T-helper 2 cell (primary cell): ENCODE results near the gene PCDHB6.
"Not testable (repeated sequence)": the region's sequence is repeated elsewhere in the genome, so short reads cannot be mapped to it uniquely, and the experiment has no call there.

ENCODE experiments used
- DNase-seq, 5 experiments: peaks; one replicate each; pipeline versions ENCODE4 v3.0.0 to v3.0.0-alpha.2; 2012 to 2022

Gene PCDHB6

GRCh38 chr5:141172381-141173204 lies 22.7 kb downstream of the PCDHB6 start, which contains the start of gene PCDHB7:
TSS of gene PCDHB7 (plus strand) at chr5:141172644. CDS start at chr5:141172836, 192 bp downstream.
- DNase-seq, result peak in 1 of 5 experiments; percentile 3

- not testable (repeated sequence) for DNase-seq
These were observed 24.6 kb downstream of the PCDHB6 start for GRCh38 chr5:141174291-141175104.

- DNase-seq, result no peak
These were observed 26.1 kb downstream of the PCDHB6 start for GRCh38 chr5:141175933-141176332.

GRCh38 chr5:141177577-141178191 lies 27.8 kb downstream of the PCDHB6 start, which contains the start of gene PCDHB8:
TSS of gene PCDHB8 (plus strand) at chr5:141177790. CDS start at chr5:141178035, 245 bp downstream.
- DNase-seq, result not testable (repeated sequence)

- not testable (repeated sequence) for DNase-seq
These were observed 29.5 kb downstream of the PCDHB6 start for GRCh38 chr5:141179371-141179770.

GRCh38 chr5:141179876-141180275 lies 30.0 kb downstream of the PCDHB6 start:
- DNase-seq, result not testable (repeated sequence)

- no peak for DNase-seq
These were observed 30.5 kb downstream of the PCDHB6 start for GRCh38 chr5:141180313-141180712.

GRCh38 chr5:141182248-141182647 lies 32.4 kb downstream of the PCDHB6 start, which contains the start of gene PCDHB16:
TSS of gene PCDHB16 (plus strand) at chr5:141182387. CDS start at chr5:141182560, 173 bp downstream.
- DNase-seq, result no peak

- DNase-seq, result not testable (repeated sequence)
These were observed 34.4 kb downstream of the PCDHB6 start for GRCh38 chr5:141184117-141184855.

GRCh38 chr5:141186897-141187512 lies 37.1 kb downstream of the PCDHB6 start, which contains the start of gene PCDHB9:
TSS of gene PCDHB9 (plus strand) at chr5:141187161. CDS start at chr5:141187319, 158 bp downstream.
- peak in 3 of 5 experiments; percentile 10 to 26 (median 10) for DNase-seq

GRCh38 chr5:141188682-141189081 lies 38.8 kb downstream of the PCDHB6 start:
- DNase-seq, result not testable (repeated sequence)

- DNase-seq, result not testable (repeated sequence)
These were observed 39.3 kb downstream of the PCDHB6 start for GRCh38 chr5:141189131-141189530.

GRCh38 chr5:141192110-141192725 lies 42.4 kb downstream of the PCDHB6 start, which contains the start of gene PCDHB10:
TSS of gene PCDHB10 (plus strand) at chr5:141192353. CDS start at chr5:141192553, 200 bp downstream.
- DNase-seq, result peak in 1 of 5 experiments; percentile 5

- not testable (repeated sequence) for DNase-seq
These were observed 44.5 kb downstream of the PCDHB6 start for GRCh38 chr5:141194332-141194731.

- no peak for DNase-seq
These were observed 46.5 kb downstream of the PCDHB6 start for GRCh38 chr5:141196363-141196762.

GRCh38 chr5:141199359-141200235 lies 49.7 kb downstream of the PCDHB6 start, which contains the start of gene PCDHB11:
TSS of gene PCDHB11 (plus strand) at chr5:141199627. CDS start at chr5:141199775, 148 bp downstream.
- DNase-seq, result no peak

- DNase-seq, result not testable (repeated sequence)
These were observed 51.3 kb downstream of the PCDHB6 start for GRCh38 chr5:141201126-141201525.

GRCh38 chr5:141201646-141202045 lies 51.8 kb downstream of the PCDHB6 start:
- DNase-seq, result not testable (repeated sequence)
